ENCODE data around the gene PARK7. TPM values are rescaled to one million over a fixed set of nuclear protein-coding genes. Genes with fewer than 3 reads are reported as not detected.

PARK7 gene
- total RNA-seq, 2 donors from 2014 or later = 304 to 378 TPM

DNA sequence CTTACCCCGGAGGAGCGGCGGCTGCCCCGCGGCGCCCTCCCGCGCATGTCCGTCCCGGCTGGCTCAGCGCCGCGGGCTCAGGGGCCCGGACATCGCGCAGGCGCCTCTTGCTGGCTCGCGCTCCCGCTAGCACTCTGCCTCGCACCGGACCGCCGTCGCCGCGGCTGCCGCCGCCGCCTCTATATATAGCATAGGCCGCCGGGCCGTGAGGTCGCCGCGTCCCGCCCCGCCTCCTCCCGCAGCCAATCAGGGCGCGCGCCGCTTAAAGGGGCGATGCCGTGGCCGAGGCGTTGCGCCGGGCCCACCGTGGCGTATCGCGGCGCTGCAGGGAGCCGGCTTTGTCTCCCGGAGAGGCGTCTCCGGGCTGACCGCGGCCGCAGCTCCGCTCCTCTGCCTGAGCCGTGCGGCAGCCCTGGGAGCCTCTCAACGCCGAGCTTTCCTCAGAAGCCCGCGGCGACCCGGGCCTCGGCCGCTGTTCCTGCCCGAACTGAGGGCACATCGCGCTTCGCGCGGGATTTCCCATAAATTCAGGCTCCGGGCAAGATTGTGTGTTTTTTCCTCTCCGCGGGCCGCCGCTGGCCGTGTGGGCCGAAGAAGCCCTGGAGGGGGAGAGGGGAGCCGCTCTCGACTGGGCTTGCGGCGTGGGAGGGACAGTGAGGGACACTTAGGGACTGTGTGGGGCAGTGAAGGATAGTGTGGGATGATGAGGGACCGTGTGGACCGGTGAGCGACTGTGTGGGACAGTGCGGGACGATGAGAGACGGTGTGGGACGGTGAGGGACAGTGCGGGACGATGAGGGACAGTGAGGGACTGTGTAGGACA is 64.9 kb downstream of the PARK7 start, which contains the start of gene ERRFI1:
ERRFI1 (minus strand) TSS at position 157 of the 823 bp plus-strand sequence. CDS start 10,690 bp downstream, outside the sequence.
- Histone ChIP-seq H3K27me3 (ENCODE audit: control insufficient read depth, insufficient read depth, low read length, poor library complexity, severe bottlenecking) (no peaks in the 10 kb centered on the region), H3K27ac (ENCODE audit: low read depth, low read length) (peak within 1 kb of the TSS; percentile 78), H3K4me3 (ENCODE audit: low read length) (peak within 1 kb of the TSS; percentile 97), H3K4me1 (ENCODE audit: control insufficient read depth, insufficient read depth, low read length) (peaks cover 3% of the 10 kb centered on the region), H3K36me3 (ENCODE audit: control insufficient read depth, insufficient read depth, low read length) (peaks cover 5% of the 10 kb centered on the region), H3K9me3 (ENCODE audit: control insufficient read depth, low read length) (no peaks in the 10 kb centered on the region), H3K9ac (ENCODE audit: extremely low read depth, low read length, poor library complexity, severe bottlenecking) (peak within 1 kb of the TSS; percentile 86)
- peaks cover 5% of the 10 kb centered on the region for H3K36me3 Mint-ChIP-seq (ENCODE audit: low read depth)
- WGBS, 2 experiments (ENCODE audit: insufficient coverage in 1 of 2, insufficient read length in 1 of 2) = 5 to 11% methylated on average over 42 to 98 of the region's 98 CpGs
- peak within 1 kb of the TSS; percentile 85 for H3K4me3 Mint-ChIP-seq
- H3K4me1 Mint-ChIP-seq = peaks cover 54% of the 10 kb centered on the region
- TF ChIP-seq, protein P1, sequence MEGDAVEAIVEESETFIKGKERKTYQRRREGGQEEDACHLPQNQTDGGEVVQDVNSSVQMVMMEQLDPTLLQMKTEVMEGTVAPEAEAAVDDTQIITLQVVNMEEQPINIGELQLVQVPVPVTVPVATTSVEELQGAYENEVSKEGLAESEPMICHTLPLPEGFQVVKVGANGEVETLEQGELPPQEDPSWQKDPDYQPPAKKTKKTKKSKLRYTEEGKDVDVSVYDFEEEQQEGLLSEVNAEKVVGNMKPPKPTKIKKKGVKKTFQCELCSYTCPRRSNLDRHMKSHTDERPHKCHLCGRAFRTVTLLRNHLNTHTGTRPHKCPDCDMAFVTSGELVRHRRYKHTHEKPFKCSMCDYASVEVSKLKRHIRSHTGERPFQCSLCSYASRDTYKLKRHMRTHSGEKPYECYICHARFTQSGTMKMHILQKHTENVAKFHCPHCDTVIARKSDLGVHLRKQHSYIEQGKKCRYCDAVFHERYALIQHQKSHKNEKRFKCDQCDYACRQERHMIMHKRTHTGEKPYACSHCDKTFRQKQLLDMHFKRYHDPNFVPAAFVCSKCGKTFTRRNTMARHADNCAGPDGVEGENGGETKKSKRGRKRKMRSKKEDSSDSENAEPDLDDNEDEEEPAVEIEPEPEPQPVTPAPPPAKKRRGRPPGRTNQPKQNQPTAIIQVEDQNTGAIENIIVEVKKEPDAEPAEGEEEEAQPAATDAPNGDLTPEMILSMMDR (conservative IDR thresholded peaks at IDR 0.05) = no peak
- H3K27me3 Mint-ChIP-seq (ENCODE audit: insufficient read depth) = no peaks in the 10 kb centered on the region
- no peaks in the 10 kb centered on the region for H3K9me3 Mint-ChIP-seq
- DNase-seq = peak; percentile 97
- H3K27ac Mint-ChIP-seq = peak within 1 kb of the TSS; percentile 94

DNA sequence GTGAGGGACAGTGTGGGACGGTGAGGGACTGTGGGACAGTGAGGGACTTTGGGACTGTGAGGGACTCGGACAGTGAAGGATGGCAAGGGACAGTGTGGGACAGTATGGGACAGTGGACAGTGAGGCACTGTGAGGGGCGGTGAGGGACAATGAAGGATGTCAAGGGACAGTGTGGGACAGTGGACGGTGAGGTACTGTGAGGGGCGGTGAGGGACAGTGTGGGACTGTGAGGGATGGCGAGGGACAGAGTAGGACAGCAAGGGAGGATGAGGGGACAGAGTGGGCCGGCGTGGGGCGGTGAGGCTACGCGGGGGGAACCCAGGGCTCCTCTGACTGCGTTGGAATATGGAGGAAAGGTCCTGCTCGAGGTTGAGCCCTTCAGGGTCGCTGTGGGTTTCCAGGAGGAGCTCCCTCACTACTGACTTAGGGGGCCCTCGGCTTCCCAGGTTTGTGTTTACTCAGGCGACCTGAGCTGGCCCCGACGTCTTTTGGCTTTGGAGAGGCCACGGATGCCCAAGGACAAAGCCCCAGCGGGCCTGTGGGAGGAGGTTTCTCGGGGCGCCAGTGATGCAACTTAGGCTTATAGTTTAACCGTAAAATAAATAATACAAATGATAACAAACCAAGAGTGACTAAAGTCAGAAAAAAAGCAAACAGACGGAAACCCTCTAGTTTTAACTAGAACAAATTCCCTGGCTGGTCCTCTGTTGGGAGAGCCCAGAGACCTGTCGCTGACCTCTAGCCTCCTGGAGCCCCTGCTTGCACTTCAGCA is 65.7 kb downstream of the PARK7 start:
- no peaks in the 10 kb centered on the region for H3K4me1 ChIP-seq (ENCODE audit: control insufficient read depth, insufficient read depth, low read length)
- Mint-ChIP-seq H3K4me1 (peaks cover 47% of the 10 kb centered on the region), H3K9me3 (no peaks in the 10 kb centered on the region), H3K4me3 (peak overlapping the region; percentile 85), H3K36me3 (ENCODE audit: low read depth) (peaks cover 5% of the 10 kb centered on the region), H3K27ac (peak overlapping the region; percentile 88), H3K27me3 (ENCODE audit: insufficient read depth) (no peaks in the 10 kb centered on the region)
- 67 to 84% methylated on average over 11 to 25 of the region's 25 CpGs for WGBS, 2 experiments (ENCODE audit: insufficient coverage in 1 of 2, insufficient read length in 1 of 2)
- no peaks in the 10 kb centered on the region for H3K27me3 ChIP-seq (ENCODE audit: control insufficient read depth, insufficient read depth, low read length, poor library complexity, severe bottlenecking)
- TF ChIP-seq, protein P1 (conservative IDR thresholded peaks at IDR 0.05) = no peak
- peak overlapping the region; percentile 86 for H3K9ac ChIP-seq (ENCODE audit: extremely low read depth, low read length, poor library complexity, severe bottlenecking)
- H3K4me3 ChIP-seq (ENCODE audit: low read length) = peak overlapping the region; percentile 84
- H3K36me3 ChIP-seq (ENCODE audit: control insufficient read depth, insufficient read depth, low read length) = peaks cover 5% of the 10 kb centered on the region
- H3K9me3 ChIP-seq (ENCODE audit: control insufficient read depth, low read length) = no peaks in the 10 kb centered on the region
- peak overlapping the region; percentile 78 for H3K27ac ChIP-seq (ENCODE audit: low read depth, low read length)
- DNase-seq = peak; percentile 69

- Mint-ChIP-seq H3K4me1 (peaks cover 39% of the 10 kb centered on the region), H3K27ac (peak overlapping the region; percentile 88), H3K27me3 (ENCODE audit: insufficient read depth) (no peaks in the 10 kb centered on the region), H3K4me3 (peak overlapping the region; percentile 85), H3K9me3 (no peaks in the 10 kb centered on the region), H3K36me3 (ENCODE audit: low read depth) (peaks cover 5% of the 10 kb centered on the region)
- Histone ChIP-seq H3K36me3 (ENCODE audit: control insufficient read depth, insufficient read depth, low read length) (peaks cover 5% of the 10 kb centered on the region), H3K9me3 (ENCODE audit: control insufficient read depth, low read length) (no peaks in the 10 kb centered on the region), H3K27me3 (ENCODE audit: control insufficient read depth, insufficient read depth, low read length, poor library complexity, severe bottlenecking) (no peaks in the 10 kb centered on the region), H3K4me3 (ENCODE audit: low read length) (no peak overlapping the region), H3K9ac (ENCODE audit: extremely low read depth, low read length, poor library complexity, severe bottlenecking) (no peak overlapping the region), H3K4me1 (ENCODE audit: control insufficient read depth, insufficient read depth, low read length) (no peaks in the 10 kb centered on the region), H3K27ac (ENCODE audit: low read depth, low read length) (no peak overlapping the region)
- DNase-seq = no peak
- TF ChIP-seq, protein P1 (conservative IDR thresholded peaks at IDR 0.05) = no peak
- 35 to 67% methylated on average over 2 to 8 of the region's 8 CpGs for WGBS, 2 experiments (ENCODE audit: insufficient coverage in 1 of 2, insufficient read length in 1 of 2)
Measured at GRCh38 chr1:8027748-8028570, 66.4 kb downstream of the PARK7 start.

Measured in endodermal cell (in vitro differentiated cells).